Activated naive CD4-positive, alpha-beta T cell treated with Interleukin-2 at 50 U/mL for 16 hours (primary cell): ENCODE measurements around the gene COQ4.

Source experiments
- DNase-seq: peaks from one replicate; pipeline ENCODE4 v3.0.0-alpha.2; 2020

Gene COQ4

DNA sequence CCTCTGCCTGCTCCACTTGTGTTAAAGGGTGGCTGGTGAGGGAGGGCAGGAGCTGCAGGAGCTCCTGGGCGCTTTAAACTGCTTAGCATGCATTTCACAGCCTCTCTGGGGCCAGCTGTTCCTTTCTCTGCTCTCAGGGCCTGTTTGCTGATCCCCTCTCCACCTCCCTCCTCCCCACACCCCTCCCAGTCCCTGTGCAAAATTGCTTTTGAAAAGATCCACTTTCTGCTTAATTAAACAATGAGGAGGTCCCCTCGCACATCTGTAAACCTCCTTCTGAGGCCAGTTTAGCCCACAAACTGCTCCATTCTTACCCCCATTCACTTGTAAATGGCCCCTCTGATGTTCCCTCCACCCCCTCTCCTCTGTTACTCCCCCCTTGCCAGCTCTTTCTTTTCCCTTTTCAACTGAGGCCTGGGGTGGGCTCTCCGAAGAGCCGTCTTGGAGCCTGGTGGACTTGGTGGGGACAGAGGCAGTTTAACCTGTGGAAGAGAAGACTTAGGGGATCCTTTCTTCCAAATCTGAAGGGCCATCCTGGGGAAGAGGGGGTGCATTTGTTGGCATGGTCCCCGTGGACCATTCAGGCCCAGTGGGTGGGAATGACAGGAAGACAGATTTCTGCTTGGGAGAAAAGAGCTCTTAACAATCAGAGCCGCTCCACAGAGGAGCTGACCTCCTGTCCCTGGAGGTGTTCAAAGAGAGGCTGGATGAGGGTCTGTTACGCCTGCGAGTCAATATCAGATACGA lies 60.5 kb downstream of the COQ4 start:
- DNase-seq = no peak
